Peyer's patch (tissue), 4 donors: ENCODE measurements around the gene RUBCNL. TPM values are rescaled to one million over a fixed set of nuclear protein-coding genes. Genes with fewer than 3 reads are reported as not detected.
"Not testable (repeated sequence)": the region's sequence is repeated elsewhere in the genome, so short reads cannot be mapped to it uniquely, and the experiment has no call there.

Source experiments
- DNase-seq, 3 donors: peaks; one replicate each; pipeline ENCODE4 v3.0.0-alpha.2; 2017 to 2019
- H3K27ac ChIP-seq, 4 donors: fragments of 200-600 bp; sonication (generic); one replicate each; pipeline ENCODE4 v1.5.1; 2016 to 2019
- H3K27me3 ChIP-seq, 2 donors: fragments of 200-600 bp; sonication (generic); one replicate each; pipeline ENCODE4 v1.5.1; 2019
- H3K36me3 ChIP-seq, 3 donors: fragments of 200-600 bp; sonication (generic); one replicate each; pipeline ENCODE4 v1.5.1; 2016 to 2019
- H3K4me1 ChIP-seq, 4 donors: fragments of 200-600 bp; sonication (generic); one replicate each; pipeline ENCODE4 v1.5.1; 2016 to 2019
- H3K4me3 ChIP-seq, 4 donors: fragments of 200-600 bp; sonication (generic); 1 replicate in 3 of 4; 2 replicates in 1 of 4; pipeline ENCODE4 v1.5.1; 2016 to 2019; ENCODE audit warnings: mild to moderate bottlenecking in 1 of 4
- H3K9me3 ChIP-seq, 4 donors: fragments of 200-600 bp; sonication (generic); one replicate each; pipeline ENCODE4 v1.5.1; 2016 to 2019; ENCODE audit warnings: mild to moderate bottlenecking in 1 of 4
- CTCF ChIP-seq, 6 experiments: fragments of 450-650 bp in 4 of 6; fragments of 200-600 bp in 2 of 6; sonication (generic) in 1 of 6; IDR thresholded peaks; one replicate each; pipeline ENCODE4 v1.5.1; 2017 to 2019; ENCODE audit warnings: antibody characterized with exemption in 6 of 6, mild to moderate bottlenecking in 3 of 6, moderate library complexity in 1 of 6
- POLR2A ChIP-seq, 2 donors: fragments of 450-650 bp; IDR thresholded peaks; one replicate each; pipeline ENCODE4 v1.5.1; 2017; ENCODE audit warnings: antibody characterized with exemption in 2 of 2, mild to moderate bottlenecking in 2 of 2, moderate library complexity in 2 of 2
- total RNA-seq, 4 donors: library from RNA; depleted of rRNA; stranded (reverse); fragments of >200 nt; gene quantifications; one replicate each; pipeline ENCODE4 v1.1.0, GENCODE V29; 2016

RUBCNL gene
- total RNA-seq, 4 donors from 2014 or later, result 10.3 to 52.0 (median 13.9) TPM

GRCh38 chr13:46373623-46374022, 13.4 kb downstream of the RUBCNL start:
- peaks cover 0 to 23% (median 0%) of the 10 kb centered on the region in 4 donors for H3K4me1 ChIP-seq
- DNase-seq, result peak in 1 of 3 donors; percentile 54

GRCh38 chr13:46372938-46373337, 14.1 kb downstream of the RUBCNL start:
- not testable (repeated sequence) for H3K36me3 ChIP-seq, H3K27me3 ChIP-seq, H3K9me3 ChIP-seq, DNase-seq
- Histone ChIP-seq H3K4me1 (peaks cover 0 to 20% (median 0%) of the 10 kb centered on the region in 4 donors), H3K27ac (peak overlapping the region; percentile 61 to 83 (median 74)), H3K4me3 (peak overlapping the region in 2 of 4 donors; percentile 23 to 38)

More at GRCh38 chr13:46373623-46374022, 13.4 kb downstream of the RUBCNL start:
- Histone ChIP-seq H3K9me3 (no peaks in the 10 kb centered on the region), H3K4me3 (peak overlapping the region in 2 of 4 donors; percentile 23 to 38), H3K36me3 (no peaks in the 10 kb centered on the region), H3K27ac (peak overlapping the region; percentile 61 to 83 (median 74)), H3K27me3 (no peaks in the 10 kb centered on the region)
- TF ChIP-seq POLR2A (IDR thresholded peaks at IDR 0.05) (no peak), CTCF (IDR thresholded peaks at IDR 0.05) (no peak)

GRCh38 chr13:46372071-46372470, 15.0 kb downstream of the RUBCNL start:
- H3K4me3 ChIP-seq, result no peak overlapping the region
- peak overlapping the region in 1 of 4 donors; percentile 80 for H3K27ac ChIP-seq
- H3K27me3 ChIP-seq, result no peaks in the 10 kb centered on the region
- no peak for DNase-seq
- H3K9me3 ChIP-seq, result no peaks in the 10 kb centered on the region
- H3K4me1 ChIP-seq, result peaks cover 0 to 20% (median 0%) of the 10 kb centered on the region in 4 donors
- H3K36me3 ChIP-seq, result peaks cover 0 to 11% (median 0%) of the 10 kb centered on the region in 3 donors
- no peak for TF ChIP-seq CTCF (IDR thresholded peaks at IDR 0.05)
- no peak for TF ChIP-seq POLR2A (IDR thresholded peaks at IDR 0.05)

DNA sequence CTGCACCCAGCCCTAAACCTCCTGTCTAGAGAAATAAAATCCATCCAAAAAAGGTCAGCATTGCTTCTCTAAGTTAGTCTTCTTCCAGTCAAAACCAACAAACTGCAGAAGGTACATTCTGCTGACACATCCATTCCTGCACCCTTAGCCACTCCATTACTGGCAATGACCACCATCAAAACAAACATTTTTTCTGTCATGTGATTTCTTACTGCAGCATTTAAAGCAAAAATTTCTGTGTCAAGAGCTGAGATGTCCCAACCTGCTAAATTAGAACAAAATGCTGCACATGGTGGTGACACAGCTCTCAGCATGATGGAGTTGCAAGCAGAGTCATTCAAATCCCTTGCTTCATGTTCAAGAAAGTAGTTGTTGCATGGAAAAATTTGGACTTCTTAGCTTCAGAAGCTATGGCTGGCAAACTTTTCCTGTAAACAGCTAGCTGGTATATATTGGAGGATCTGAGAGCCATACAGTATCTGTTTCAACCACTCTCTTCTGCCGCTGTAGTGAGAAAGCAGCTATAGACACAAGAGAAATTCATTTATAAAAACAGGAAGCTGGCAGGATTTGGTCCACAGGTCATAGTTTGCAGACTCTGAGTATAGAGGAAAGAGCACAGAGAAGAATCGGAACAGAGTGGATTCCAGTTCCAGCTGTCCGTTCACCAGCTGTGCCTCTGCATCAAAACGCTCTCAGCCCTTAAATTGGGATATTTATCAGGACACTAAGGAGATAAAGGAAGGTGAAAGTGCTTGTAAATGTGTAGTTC, 17.4 kb downstream of the RUBCNL start:
- peaks cover 0 to 20% (median 0%) of the 10 kb centered on the region in 4 donors for H3K4me1 ChIP-seq
- H3K36me3 ChIP-seq, result peaks cover 0 to 28% (median 0%) of the 10 kb centered on the region in 3 donors
- peak in 1 of 3 donors; percentile 51 for DNase-seq
- no peaks in the 10 kb centered on the region for H3K9me3 ChIP-seq
- H3K27me3 ChIP-seq, result no peaks in the 10 kb centered on the region
- no peak overlapping the region for H3K4me3 ChIP-seq
- TF ChIP-seq POLR2A (IDR thresholded peaks at IDR 0.05) (no peak), CTCF (IDR thresholded peaks at IDR 0.05) (no peak)
- peak overlapping the region in 2 of 4 donors; percentile 9 to 49 for H3K27ac ChIP-seq

DNA sequence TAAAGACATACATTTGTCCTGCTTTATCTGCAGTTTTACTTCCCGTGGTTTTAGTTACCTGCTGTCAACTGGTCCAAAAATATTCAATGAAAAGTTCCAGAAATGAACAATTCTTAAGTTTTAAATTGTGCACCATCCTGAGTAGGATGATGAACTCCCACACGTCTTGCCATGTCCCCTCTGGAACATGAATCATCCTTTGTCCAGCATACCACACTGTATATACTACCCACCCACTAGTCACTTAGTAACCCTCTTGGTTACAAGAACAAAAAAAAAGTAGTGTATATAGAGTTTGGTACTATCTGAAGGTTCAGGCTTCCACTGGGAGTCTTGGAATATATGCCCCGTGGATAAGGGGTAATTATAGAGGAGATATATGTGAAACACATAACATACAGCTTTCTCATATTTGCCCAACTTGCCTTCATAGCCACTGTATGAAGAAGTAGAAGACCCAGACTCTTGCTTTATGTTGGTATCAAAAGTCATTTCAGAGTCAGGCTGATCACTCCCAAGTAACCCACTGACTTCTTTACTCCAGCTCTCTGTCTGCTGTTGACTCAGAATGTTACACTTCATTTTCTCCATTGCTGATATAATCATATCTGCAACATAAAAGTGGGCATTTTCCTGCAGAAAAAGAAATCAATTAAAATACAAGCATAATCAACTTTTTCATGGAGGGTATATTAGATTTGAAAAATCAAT, 19.3 kb downstream of the RUBCNL start:
- no peak for TF ChIP-seq POLR2A (IDR thresholded peaks at IDR 0.05)
- H3K36me3 ChIP-seq, result peaks cover 0 to 31% (median 0%) of the 10 kb centered on the region in 3 donors
- no peak for DNase-seq
- H3K9me3 ChIP-seq, result no peaks in the 10 kb centered on the region
- no peak overlapping the region for H3K27ac ChIP-seq
- H3K4me1 ChIP-seq, result peaks cover 0 to 11% (median 0%) of the 10 kb centered on the region in 4 donors
- H3K4me3 ChIP-seq, result no peak overlapping the region
- no peaks in the 10 kb centered on the region for H3K27me3 ChIP-seq

DNA sequence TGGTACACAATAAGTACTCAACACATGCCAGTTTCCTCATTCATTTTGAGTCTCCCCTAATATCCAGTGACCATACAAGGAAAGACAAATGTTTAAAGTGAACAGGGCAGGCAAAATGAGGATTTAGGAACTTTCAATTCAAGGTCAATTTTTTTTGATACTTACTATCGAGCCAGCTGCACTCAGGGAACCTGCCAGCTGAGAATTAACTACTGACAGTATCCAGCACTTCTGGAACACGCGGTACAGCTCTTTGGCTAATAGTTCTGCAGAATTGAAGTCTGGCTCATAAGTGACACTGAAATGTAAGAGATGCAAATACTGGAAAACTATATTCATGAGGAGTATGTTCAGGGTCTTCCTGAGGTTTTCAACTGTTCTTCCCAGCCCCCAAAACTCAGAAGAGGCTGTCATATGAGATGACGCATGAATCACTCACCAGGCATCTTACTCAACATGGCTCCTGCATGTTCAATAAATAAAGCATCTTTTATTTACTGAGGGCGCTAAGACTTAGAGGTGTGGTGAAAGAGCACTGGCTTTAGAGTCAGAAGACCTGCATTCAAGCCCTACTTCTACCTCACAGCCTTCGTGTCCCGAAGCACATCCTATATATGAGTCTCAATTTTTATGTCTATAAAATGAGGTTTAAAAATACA, 25.6 kb downstream of the RUBCNL start:
- H3K36me3 ChIP-seq, result peaks cover 0 to 20% (median 0%) of the 10 kb centered on the region in 3 donors
- no peak overlapping the region for H3K27ac ChIP-seq
- H3K4me3 ChIP-seq, result no peak overlapping the region
- DNase-seq, result no peak
- no peaks in the 10 kb centered on the region for H3K4me1 ChIP-seq
- H3K27me3 ChIP-seq, result no peaks in the 10 kb centered on the region
- no peaks in the 10 kb centered on the region for H3K9me3 ChIP-seq
- no peak for TF ChIP-seq POLR2A (IDR thresholded peaks at IDR 0.05)
- TF ChIP-seq CTCF (IDR thresholded peaks at IDR 0.05), result no peak
